ENCODE measurements around the gene PRMT9. TPM values are rescaled to one million over a fixed set of nuclear protein-coding genes. Genes with fewer than 3 reads are reported as not detected.

PRMT9 gene
- total and polyA plus RNA-seq, 2 of the 4 experiments (the other 2 are of a cell fraction), result 5.0 to 14.2 TPM

DNA sequence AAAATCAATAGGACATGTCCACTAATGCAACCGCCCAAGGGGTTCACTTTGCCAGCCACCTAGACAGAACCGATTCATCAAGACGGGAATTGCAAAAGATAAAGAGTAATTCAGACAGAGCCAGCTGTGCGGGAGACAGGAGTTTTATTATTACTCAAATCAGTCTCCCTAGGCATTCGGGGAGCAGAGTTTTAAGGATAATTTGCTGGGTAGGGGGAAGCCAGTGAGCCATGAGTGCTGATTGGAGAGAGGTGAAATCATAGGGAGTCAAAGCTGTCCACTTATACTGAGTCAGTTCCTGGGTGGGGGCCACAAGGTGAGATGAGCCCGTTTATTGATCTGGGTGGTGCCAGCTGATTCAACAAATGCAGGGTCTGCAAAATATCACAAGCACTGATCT, 58.2 kb downstream of the PRMT9 start:
- TF ChIP-seq POLR2A (IDR thresholded peaks at IDR 0.05; ENCODE audit: low read depth, low read length), result no peak
- TF ChIP-seq FOS (IDR thresholded peaks at IDR 0.05; ENCODE audit: low read depth, low read length), result no peak
- TF ChIP-seq CEBPB (IDR thresholded peaks at IDR 0.05; ENCODE audit: low read depth, low read length), result no peak
- TF ChIP-seq RCOR1 (IDR thresholded peaks at IDR 0.05; ENCODE audit: insufficient replicate concordance, low read length), result no peak
- TF ChIP-seq NFE2L2 (IDR thresholded peaks at IDR 0.05; ENCODE audit: low read depth, low read length), result no peak
- Histone ChIP-seq H3K14ac (replicated peaks; ENCODE audit: low read depth, low read length) (no peak overlapping the region), H4K91ac (ENCODE audit: insufficient read depth, low read depth, low read length) (no peak overlapping the region), H3K79me1 (ENCODE audit: low read depth in 1 of 2, low read length in 2 of 2) (peaks cover 8 to 24% of the 10 kb centered on the region in 2 experiments), H2AK9ac (replicated peaks; ENCODE audit: low read depth, low read length, poor library complexity) (no peak overlapping the region), H2AK5ac (ENCODE audit: low read depth, low read length) (no peak overlapping the region), H3K4me3 (ENCODE audit: insufficient read depth, low read depth, low read length) (no peak overlapping the region), H3K9me3 (ENCODE audit: control insufficient read depth, insufficient read depth, low read length) (no peaks in the 10 kb centered on the region), H3K18ac (ENCODE audit: low read depth, low read length) (no peak overlapping the region), H3K4me1 (ENCODE audit: control insufficient read depth, insufficient read depth, low read length) (no peaks in the 10 kb centered on the region; the same call in 1 of the 2 replicates), H3K9ac (ENCODE audit: low read depth, low read length) (no peak overlapping the region), H2AFZ (replicated peaks; ENCODE audit: low read length, poor library complexity) (no peak overlapping the region), H4K20me1 (ENCODE audit: insufficient read depth, low read length) (no peaks in the 10 kb centered on the region), H3K27me3 (ENCODE audit: control insufficient read depth, insufficient read depth, low read length) (no peaks in the 10 kb centered on the region), H3K9me1 (ENCODE audit: insufficient read depth, low read length) (peaks cover 3% of the 10 kb centered on the region; the same call in 1 of the 2 replicates), H4K5ac (ENCODE audit: low read depth, low read length) (no peak overlapping the region), H3K23ac (ENCODE audit: low read depth, low read length) (no peak overlapping the region), H2BK5ac (ENCODE audit: low read depth, low read length, poor library complexity, severe bottlenecking) (no peak overlapping the region), H2BK15ac (ENCODE audit: low read depth, low read length) (no peak overlapping the region), H3K36me3 (ENCODE audit: control insufficient read depth, insufficient read depth, low read length) (peaks cover 30% of the 10 kb centered on the region), H3K4ac (ENCODE audit: low read depth, low read length) (no peak overlapping the region), H3K27ac (ENCODE audit: insufficient read depth, low read length) (no peak overlapping the region), H2BK120ac (ENCODE audit: low read depth, low read length) (no peak overlapping the region), H3K4me2 (ENCODE audit: low read depth, low read length) (no peak overlapping the region), H3K56ac (ENCODE audit: extremely low read depth, insufficient read depth, low read length) (no peak overlapping the region), H4K8ac (ENCODE audit: low read depth in 2 of 2, low read length in 2 of 2) (no peak overlapping the region), H2BK20ac (ENCODE audit: low read depth, low read length) (no peak overlapping the region)
- no peak for DNase-seq
- ATAC-seq (ENCODE audit: low read depth), result no peak
- dilution Hi-C loops (cut with HindIII; ENCODE audit: low sequenced_read_pairs, unreplicated experiment), result no loop called here
- ChIA-PET CTCF (interaction anchor here (0.7 to 1.6 kb wide), 2 partner anchors 241 to 526 kb away, joined by 3 to 5 read pairs; no protein-coding TSS in a partner anchor), POLR2A (ENCODE audit: unreplicated experiment) (no interaction called here)
- WGBS, 2 experiments (ENCODE audit: extremely low coverage in 2 of 2, insufficient read length in 1 of 2), result 96% methylated on average over 4 of the region's 6 CpGs; no CpG with 5 or more reads in 1 of the 2 experiments
- BruUV-seq (replicated peaks), result no TSS peak
- in situ Hi-C loops (cut with MboI; ENCODE audit: low sequenced_read_pairs), result no loop called here
- intact Hi-C loops (cut with micrococcal nuclease), result no loop called here

Data from IMR-90 (cell line).